HepG2 (cell line): ENCODE measurements around the gene POU6F2. TPM values are rescaled to one million over a fixed set of nuclear protein-coding genes. Genes with fewer than 3 reads are reported as not detected.

Experiments
- polyA plus RNA-seq, 8 experiments: library from polyadenylated mRNA; depleted of rRNA in 3 of 8; stranded (reverse) in 7 of 8; unstranded in 1 of 8; fragments of >200 nt; fragmentation: Illumina TruSeq in 4 of 8; extraction: Trizol in 4 of 8; gene quantifications; 2 replicates each; pipeline versions ENCODE4 v1.2.1 to v1.2.3, GENCODE V29; 2011 to 2016; ENCODE audit warnings: low read depth in 4 of 8, missing spikeins in 1 of 8, mixed read lengths in 1 of 8; ENCODE audit not compliant: insufficient read depth in 1 of 8
- small RNA-seq, 3 experiments: library from RNA; depleted of rRNA; stranded (forward); fragments of <200 nt; gene quantifications; one replicate each; pipeline ENCODE3, GENCODE V24; 2012; ENCODE audit warnings: low read depth in 2 of 3, low replicate concordance in 1 of 3; ENCODE audit not compliant: insufficient read length in 3 of 3, insufficient read depth in 2 of 3
- total RNA-seq, 5 experiments: library from RNA; depleted of rRNA; stranded (reverse); fragments of >200 nt; fragmentation: Illumina TruSeq; extraction: Trizol; gene quantifications; 2 replicates each; pipeline ENCODE4 v1.2.3, GENCODE V29; 2016; ENCODE audit warnings: low read depth in 1 of 5

Gene POU6F2
- total and polyA plus RNA-seq, 2 of the 13 experiments (the other 11 are each of a cell fraction or from before 2014, with no cell fraction given) = not detected

Small RNAs within 50 kb of the gene (small RNA-seq; reads per million reads assigned to genes)
- gene SNORA20B = 0.65 to 31.9 (median 7.2) reads per million in 3 experiments

Other genes starting within 250 kb of the POU6F2 start
- 43.4 and 65.0 TPM in 2 replicates for gene VPS41, start 68.7 kb upstream of the POU6F2 start, total RNA-seq (2016; rRNA removed; fragmentation: Illumina TruSeq; extraction: Trizol)
- gene VPS41, start 68.7 kb upstream of the POU6F2 start, polyA plus RNA-seq (2011; rRNA removed) = 12.1 and 12.3 TPM in 2 replicates